Adrenal gland (tissue), 12 donors: Measurements from ENCODE around the gene FAM50B. TPM values are rescaled to one million over a fixed set of nuclear protein-coding genes. Genes with fewer than 3 reads are reported as not detected.

Source experiments
- DNase-seq, 7 donors: peaks; one replicate each; pipeline ENCODE4 v3.0.0-alpha.2; 2019 to 2020
- H3K27ac ChIP-seq, 5 donors: fragments of 200-600 bp; sonication (generic) in 4 of 5; 1 replicate in 3 of 5; 2 replicates in 2 of 5; pipeline versions ENCODE4 v1.5.1 to v1.8.0; 2016 to 2020; ENCODE audit warnings: mild to moderate bottlenecking in 1 of 5
- H3K27me3 ChIP-seq: fragments of 200-600 bp; 2 replicates; pipeline ENCODE4 v1.8.0; 2021
- H3K36me3 ChIP-seq, 2 donors: fragments of 200-600 bp; replicated peaks in 1 of 2; 1 replicate in 1 of 2; 2 replicates in 1 of 2; pipeline versions ENCODE4 v1.5.1 to v1.8.0; 2018 to 2022
- H3K4me1 ChIP-seq, 2 donors: fragments of 200-600 bp; replicated peaks in 1 of 2; 1 replicate in 1 of 2; 2 replicates in 1 of 2; pipeline versions ENCODE4 v1.5.1 to v1.8.0; 2018 to 2021
- H3K4me3 ChIP-seq, 4 donors: fragments of 200-600 bp; sonication (generic) in 3 of 4; one replicate each; pipeline ENCODE4 v1.5.1; 2016 to 2018
- H3K9me3 ChIP-seq, 3 donors: fragments of 200-600 bp; sonication (generic) in 1 of 3; replicated peaks in 1 of 3; 1 replicate in 2 of 3; 2 replicates in 1 of 3; pipeline versions ENCODE4 v1.5.1 to v1.8.0; 2016 to 2021
- POLR2A ChIP-seq, 2 donors: fragments of 450-650 bp; IDR thresholded peaks; one replicate each; pipeline ENCODE4 v1.6.1; 2017; ENCODE audit warnings: antibody characterized with exemption in 2 of 2, mild to moderate bottlenecking in 2 of 2, moderate library complexity in 1 of 2
- WGBS, 4 donors: extraction: QIAGEN DNeasy Blood & Tissue Kit in 2 of 4; methylation state at CpG; one replicate each; pipeline versions ENCODE4 v1.1.5 to v1.1.7; 2013 to 2017; 5-methylcytosine and 5-hydroxymethylcytosine counted together
- intact Hi-C, 2 donors: fragments of 100-400 bp; cut with DNase I; formaldehyde crosslinking; loops; one replicate each; pipeline versions ENCODE4 v1.14.1 to v1.15.0; 2022 to 2023
- polyA plus RNA-seq, 3 donors: library from polyadenylated mRNA; stranded (reverse); fragments of 200-250 nt in 2 of 3; fragments of 350-450 nt in 1 of 3; fragmentation: Illumina TruSeq in 1 of 3; extraction: RNeasy Lipid Tissue Mini Kit (QIAGEN cat#74804) in 1 of 3; gene quantifications; one replicate each; pipeline ENCODE4 v1.2.3, GENCODE V29; 2013 to 2014
- total RNA-seq, 9 donors: library from RNA; depleted of rRNA in 4 of 9; stranded (reverse); fragments of >200 nt in 4 of 9; fragments of 120-200 nt in 1 of 9; fragmentation: NEBNext Ultra II Directional in 1 of 9; extraction: Animal tissue kit (Norgen Biotek cat#: 25700) in 1 of 9; gene quantifications; one replicate each; pipeline versions ENCODE4 v1.1.0 to v1.2.4, GENCODE V29; 2013 to 2023
- TF ChIP-seq, protein P1 (sequence below), 6 experiments: fragments of 450-650 bp in 4 of 6; fragments of 200-600 bp in 2 of 6; sonication (generic) in 1 of 6; IDR thresholded peaks; 1 replicate in 5 of 6; 2 replicates in 1 of 6; pipeline versions ENCODE4 v1.5.1 to v1.8.0; 2016 to 2021; ENCODE audit warnings: antibody characterized with exemption in 6 of 6, mild to moderate bottlenecking in 2 of 6, moderate library complexity in 1 of 6
- donor health status: healthy with polysubstance abuse.
- donor health status: Bipolar disorder and iron deficiency.
- donor health status: DM: yes; HTN: yes; CAD: no.
- donor health status: DM: no; HTN: no; CAD: no.
- donor health status: DM: no; HTN: no; CAD: no.
- donor health status: DM: yes; HTN: yes; CAD: no.

The FAM50B gene
- total and polyA plus RNA-seq, 12 donors = 5.9 to 119 (median 14.2) TPM

- Histone ChIP-seq H3K9me3 (no peaks in the 10 kb centered on the region), H3K4me3 (no peak overlapping the region), H3K27ac (no peak overlapping the region), H3K4me1 (no peaks in the 10 kb centered on the region), H3K36me3 (no peaks in the 10 kb centered on the region), H3K27me3 (peaks cover 3% of the 10 kb centered on the region)
- DNase-seq = no peak
- no peak for TF ChIP-seq POLR2A (IDR thresholded peaks at IDR 0.05)
- TF ChIP-seq, protein P1, sequence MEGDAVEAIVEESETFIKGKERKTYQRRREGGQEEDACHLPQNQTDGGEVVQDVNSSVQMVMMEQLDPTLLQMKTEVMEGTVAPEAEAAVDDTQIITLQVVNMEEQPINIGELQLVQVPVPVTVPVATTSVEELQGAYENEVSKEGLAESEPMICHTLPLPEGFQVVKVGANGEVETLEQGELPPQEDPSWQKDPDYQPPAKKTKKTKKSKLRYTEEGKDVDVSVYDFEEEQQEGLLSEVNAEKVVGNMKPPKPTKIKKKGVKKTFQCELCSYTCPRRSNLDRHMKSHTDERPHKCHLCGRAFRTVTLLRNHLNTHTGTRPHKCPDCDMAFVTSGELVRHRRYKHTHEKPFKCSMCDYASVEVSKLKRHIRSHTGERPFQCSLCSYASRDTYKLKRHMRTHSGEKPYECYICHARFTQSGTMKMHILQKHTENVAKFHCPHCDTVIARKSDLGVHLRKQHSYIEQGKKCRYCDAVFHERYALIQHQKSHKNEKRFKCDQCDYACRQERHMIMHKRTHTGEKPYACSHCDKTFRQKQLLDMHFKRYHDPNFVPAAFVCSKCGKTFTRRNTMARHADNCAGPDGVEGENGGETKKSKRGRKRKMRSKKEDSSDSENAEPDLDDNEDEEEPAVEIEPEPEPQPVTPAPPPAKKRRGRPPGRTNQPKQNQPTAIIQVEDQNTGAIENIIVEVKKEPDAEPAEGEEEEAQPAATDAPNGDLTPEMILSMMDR (IDR thresholded peaks at IDR 0.05) = no peak
- intact Hi-C loops = no loop called here
- whole genome bisulfite sequencing, 4 donors = 91 to 96% (median 93%) methylated on average over 9 to 15 of the region's 15 CpGs
These were observed 35.3 kb upstream of the FAM50B start for GRCh38 chr6:3813918-3814317.

DNA sequence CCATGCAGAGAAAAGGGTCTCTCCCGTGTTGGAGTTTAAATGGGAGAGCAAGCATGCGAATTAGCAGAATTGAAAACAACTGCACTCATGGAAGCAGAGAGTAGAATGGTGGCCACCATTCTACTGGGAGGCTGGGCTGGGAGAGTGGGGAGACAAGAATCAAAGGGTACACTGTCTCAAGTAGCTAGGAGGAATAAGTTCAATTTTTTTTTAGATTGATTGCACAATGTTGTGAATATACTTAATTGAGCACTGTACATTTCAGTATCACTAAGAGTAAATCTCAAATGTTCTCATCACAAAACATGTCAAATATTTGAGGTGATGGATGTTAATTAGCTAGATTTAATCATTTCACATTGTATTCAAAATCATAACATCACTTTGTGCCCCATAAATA is 34.6 kb upstream of the FAM50B start:
- Histone ChIP-seq H3K4me1 (no peaks in the 10 kb centered on the region), H3K27me3 (peaks cover 3% of the 10 kb centered on the region), H3K36me3 (no peaks in the 10 kb centered on the region), H3K4me3 (no peak overlapping the region), H3K27ac (no peak overlapping the region), H3K9me3 (no peaks in the 10 kb centered on the region)
- DNase-seq = no peak
- intact Hi-C loops = no loop called here
- no peak for TF ChIP-seq POLR2A (IDR thresholded peaks at IDR 0.05)
- TF ChIP-seq, protein P1 (IDR thresholded peaks at IDR 0.05) = no peak
- WGBS, 4 donors = 79 to 87% (median 81%) methylated on average over 2 of the region's 2 CpGs

DNA sequence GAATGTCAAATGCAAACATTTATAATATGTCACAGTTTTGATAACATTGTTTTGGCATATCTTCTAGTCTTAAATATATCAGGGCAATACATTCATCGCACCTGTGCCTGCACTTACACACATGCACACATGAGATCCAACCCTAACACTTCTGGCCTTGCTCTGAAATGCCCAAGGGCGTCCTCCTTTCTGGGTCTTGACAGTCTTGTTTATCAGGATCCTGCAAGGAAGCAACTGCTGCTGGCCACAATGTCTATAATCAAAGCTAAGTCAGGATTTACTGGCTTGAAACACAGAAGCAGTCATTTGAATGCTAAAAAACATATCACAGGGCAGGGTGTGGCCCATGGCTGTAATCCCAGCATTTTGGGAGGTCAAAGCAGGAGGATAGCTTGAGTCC is 32.9 kb upstream of the FAM50B start:
- WGBS, 4 donors = 85 to 99% (median 90%) methylated on average over 2 of the region's 2 CpGs
- intact Hi-C loops = no loop called here
- Histone ChIP-seq H3K36me3 (no peaks in the 10 kb centered on the region), H3K4me1 (no peaks in the 10 kb centered on the region), H3K27me3 (peaks cover 3% of the 10 kb centered on the region), H3K4me3 (no peak overlapping the region), H3K27ac (no peak overlapping the region), H3K9me3 (no peaks in the 10 kb centered on the region)
- TF ChIP-seq, protein P1 (IDR thresholded peaks at IDR 0.05) = no peak
- TF ChIP-seq POLR2A (IDR thresholded peaks at IDR 0.05) = no peak
- DNase-seq = no peak

- Histone ChIP-seq H3K27me3 (no peaks in the 10 kb centered on the region), H3K9me3 (no peaks in the 10 kb centered on the region), H3K4me3 (no peak overlapping the region), H3K36me3 (no peaks in the 10 kb centered on the region), H3K27ac (peak overlapping the region in 1 of 5 donors; percentile 8), H3K4me1 (no peaks in the 10 kb centered on the region)
- peak in 1 of 7 donors; percentile 20 for DNase-seq
- intact Hi-C loops = no loop called here
- TF ChIP-seq, protein P1 (IDR thresholded peaks at IDR 0.05) = no peak
- TF ChIP-seq POLR2A (IDR thresholded peaks at IDR 0.05) = no peak
- 73 to 89% (median 75%) methylated on average over 8 to 12 of the region's 12 CpGs for WGBS, 4 donors
These were observed 29.7 kb upstream of the FAM50B start for GRCh38 chr6:3819161-3820110.
